Smooth muscle cell (in vitro differentiated cells): ENCODE data around the gene SESN2. TPM values are rescaled to one million over a fixed set of nuclear protein-coding genes. Genes with fewer than 3 reads are reported as not detected.
A peak's percentile ranks its signal among the peaks of the same experiment; 100 is the strongest.

ENCODE experiments used
- DNase-seq: peaks from one replicate; lab custom pipeline; 2025; ENCODE audit not compliant: unreplicated experiment; lab: John Stamatoyannopoulos, UW
- H2AFZ ChIP-seq: fragments of 200-600 bp; sonication (generic); 2 replicates; pipeline ENCODE4 v1.6.0; 2016; ENCODE audit warnings: antibody characterized with exemption, low read depth, mild to moderate bottlenecking
- H3F3A ChIP-seq: fragments of 200-600 bp; sonication (generic); 2 replicates; pipeline ENCODE4 v1.6.0; 2017; ENCODE audit warnings: antibody characterized with exemption, low read depth
- H3K27ac ChIP-seq: fragments of 200-600 bp; sonication (generic); 2 replicates; pipeline ENCODE4 v1.5.1; 2016; ENCODE audit warnings: low read depth, mild to moderate bottlenecking
- H3K27me3 ChIP-seq: fragments of 200-600 bp; sonication (generic); 2 replicates; pipeline ENCODE4 v1.6.1; 2016; ENCODE audit warnings: low read depth, mild to moderate bottlenecking
- H3K36me3 ChIP-seq: fragments of 200-600 bp; sonication (generic); 2 replicates; pipeline ENCODE4 v1.5.1; 2016; ENCODE audit warnings: low read depth
- H3K4me1 ChIP-seq: fragments of 200-600 bp; sonication (generic); 2 replicates; pipeline ENCODE4 v1.5.1; 2016; ENCODE audit warnings: low read depth
- H3K4me2 ChIP-seq: fragments of 200-600 bp; sonication (generic); 2 replicates; pipeline ENCODE4 v1.6.0; 2016; ENCODE audit warnings: mild to moderate bottlenecking
- H3K4me3 ChIP-seq: fragments of 200-600 bp; sonication (generic); 2 replicates; pipeline ENCODE4 v1.5.1; 2016; ENCODE audit warnings: mild to moderate bottlenecking
- H3K79me2 ChIP-seq: fragments of 200-600 bp; sonication (generic); 2 replicates; pipeline ENCODE4 v1.6.0; 2016; ENCODE audit warnings: low read depth, mild to moderate bottlenecking
- H3K9ac ChIP-seq: fragments of 200-600 bp; sonication (generic); 2 replicates; pipeline ENCODE4 v1.6.0; 2016; ENCODE audit warnings: low read depth
- H3K9me3 ChIP-seq: fragments of 200-600 bp; sonication (generic); replicated peaks from 2 replicates; pipeline ENCODE4 v1.5.1; 2016; ENCODE audit warnings: low read depth
- H4K20me1 ChIP-seq: fragments of 200-600 bp; sonication (generic); 2 replicates; pipeline ENCODE4 v1.6.0; 2016; ENCODE audit warnings: low read depth
- CTCF ChIP-seq: fragments of 200-600 bp; sonication (generic); IDR thresholded peaks from 2 replicates; pipeline ENCODE4 v1.5.1; 2017; ENCODE audit warnings: borderline replicate concordance, mild to moderate bottlenecking, antibody characterized with exemption; ENCODE audit not compliant: insufficient read depth, poor library complexity, severe bottlenecking
- WGBS: methylation state at CpG from one replicate; pipeline ENCODE4 v1.1.7; 2016; ENCODE audit warnings: low lambda C conversion rate; 5-methylcytosine and 5-hydroxymethylcytosine counted together
- polyA plus RNA-seq: library from polyadenylated mRNA; unstranded; fragments of >200 nt; fragmentation: Nextera tagmentation; extraction: Ambion mirVana; gene quantifications from 2 replicates; pipeline ENCODE4 v1.2.1, GENCODE V29; 2016
- total RNA-seq: library from RNA; depleted of rRNA; stranded (reverse); fragments of >200 nt; gene quantifications from 2 replicates; pipeline ENCODE4 v1.2.3, GENCODE V29; 2014

Gene SESN2
- total and polyA plus RNA-seq, 2 experiments from 2014 or later, result 30.8 to 42.8 TPM

DNA sequence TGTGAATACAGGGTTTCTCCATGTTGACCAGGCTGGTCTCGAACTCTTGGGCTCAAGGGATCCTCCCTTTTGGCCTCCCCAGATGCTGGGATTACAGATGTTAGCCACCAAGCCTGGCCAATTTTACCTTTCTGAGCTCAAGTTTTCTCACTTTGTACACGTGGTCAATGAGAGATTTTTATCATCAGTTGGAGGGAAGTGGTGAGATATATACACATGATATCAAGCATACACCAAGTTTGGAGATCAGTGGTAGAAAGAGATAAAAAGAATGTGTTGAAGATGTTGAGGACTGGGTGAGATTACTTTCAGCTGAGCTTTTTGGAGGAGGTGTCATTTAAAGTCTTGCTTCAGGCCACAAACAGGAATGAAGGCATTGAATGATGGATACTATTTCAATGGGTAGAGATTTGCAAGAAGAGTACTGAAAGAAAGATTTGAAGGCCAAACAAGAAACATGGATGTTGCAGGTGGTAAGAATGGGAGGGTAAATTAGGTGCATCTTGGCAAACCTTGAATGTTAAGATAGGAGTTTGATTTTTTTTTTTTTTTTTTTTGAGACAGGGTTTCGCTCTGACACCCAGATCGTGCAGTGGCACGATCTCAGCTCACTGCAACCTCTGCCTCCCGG lies 3.0 kb upstream of the SESN2 start:
- Histone ChIP-seq H3K4me2 (no peak overlapping the region), H3F3A (no peaks in the 10 kb centered on the region), H3K4me3 (no peak overlapping the region), H3K9me3 (no peaks in the 10 kb centered on the region), H3K79me2 (peaks cover 19% of the 10 kb centered on the region), H4K20me1 (peaks cover 13% of the 10 kb centered on the region), H3K9ac (no peak overlapping the region), H3K27ac (no peak overlapping the region), H3K36me3 (no peaks in the 10 kb centered on the region), H2AFZ (no peak overlapping the region), H3K4me1 (peaks cover 6% of the 10 kb centered on the region), H3K27me3 (no peaks in the 10 kb centered on the region)
- DNase-seq, result no peak
- 89% methylated on average over 6 of the region's 6 CpGs for WGBS
- no peak for TF ChIP-seq CTCF

GRCh38 chr1:28257736-28258135 lies 1.6 kb upstream of the SESN2 start:
- DNase-seq, result no peak
- H2AFZ ChIP-seq, result no peak overlapping the region
- peak overlapping the region; percentile 91 for H3K27ac ChIP-seq
- no peak overlapping the region for H3K9ac ChIP-seq
- no peak for TF ChIP-seq CTCF
- H3F3A ChIP-seq, result no peaks in the 10 kb centered on the region
- no peak overlapping the region for H3K4me3 ChIP-seq
- H3K4me2 ChIP-seq, result no peak overlapping the region
- H3K9me3 ChIP-seq, result no peaks in the 10 kb centered on the region
- peaks cover 27% of the 10 kb centered on the region for H4K20me1 ChIP-seq
- H3K27me3 ChIP-seq, result no peaks in the 10 kb centered on the region
- WGBS, result 97% methylated on average over 4 of the region's 4 CpGs
- peaks cover 8% of the 10 kb centered on the region for H3K4me1 ChIP-seq
- peaks cover 34% of the 10 kb centered on the region for H3K79me2 ChIP-seq
- H3K36me3 ChIP-seq, result no peaks in the 10 kb centered on the region

GRCh38 chr1:28258628-28259251 lies 578 bp upstream of the SESN2 start:
- DNase-seq, result no peak
- Histone ChIP-seq H3K9ac (peak overlapping the region; percentile 74), H3K9me3 (no peaks in the 10 kb centered on the region), H3K4me1 (peaks cover 11% of the 10 kb centered on the region), H3K36me3 (no peaks in the 10 kb centered on the region), H3F3A (no peaks in the 10 kb centered on the region), H3K27ac (peak overlapping the region; percentile 91), H3K4me3 (peak overlapping the region; percentile 100), H3K79me2 (peaks cover 44% of the 10 kb centered on the region), H3K27me3 (no peaks in the 10 kb centered on the region), H3K4me2 (peak overlapping the region; percentile 73), H2AFZ (peak overlapping the region; percentile 70), H4K20me1 (peaks cover 37% of the 10 kb centered on the region)
- 40% methylated on average over 12 of the region's 12 CpGs for WGBS
- TF ChIP-seq CTCF, result no peak
